ENCODE results near the gene RPS15.

GRCh38 chr19:1395194-1396018, 42.8 kb upstream of the RPS15 start:
- no peak for TF ChIP-seq CTCF (IDR thresholded peaks at IDR 0.05)
- TF ChIP-seq POLR2AphosphoS5 (IDR thresholded peaks at IDR 0.05) = no peak
